ENCODE measurements around the gene MBNL1. TPM values are rescaled to one million over a fixed set of nuclear protein-coding genes. Genes with fewer than 3 reads are reported as not detected.

The MBNL1 gene
- total RNA-seq, 1 experiment from 2014 or later = 200 TPM

GRCh38 chr3:152226176-152226575, 42.6 kb upstream of the MBNL1 start:
- CTCF ChIA-PET = no interaction called here
- Histone ChIP-seq H3K79me2 (ENCODE audit: insufficient read depth, low read length) (no peaks in the 10 kb centered on the region), H3K9me3 (ENCODE audit: control insufficient read depth in 1 of 2, insufficient read depth in 1 of 2, low read depth in 1 of 2, low read length in 2 of 2) (no peaks in the 10 kb centered on the region), H3K4me2 (ENCODE audit: low read length) (no peak overlapping the region), H3K36me3 (ENCODE audit: control insufficient read depth in 1 of 2, insufficient read depth in 2 of 2, low read length in 2 of 2) (no peaks in the 10 kb centered on the region), H3K9ac (ENCODE audit: low read length) (no peak overlapping the region), H2AFZ (ENCODE audit: low read depth, low read length, poor library complexity, severe bottlenecking) (no peak overlapping the region), H3K4me3 (replicated peaks in 1 of 2; ENCODE audit: low read depth in 1 of 2, low read length in 2 of 2) (no peak overlapping the region), H3K9me2 (ENCODE audit: insufficient read depth) (no peaks in the 10 kb centered on the region), H3K27me3 (ENCODE audit: insufficient read depth, low read length) (no peaks in the 10 kb centered on the region), H3K4me1 (ENCODE audit: control insufficient read depth in 1 of 2, insufficient read depth in 2 of 2, low read length in 2 of 2) (no peaks in the 10 kb centered on the region), H3K27ac (ENCODE audit: low read depth, low read length) (no peak overlapping the region), H4K20me1 (ENCODE audit: insufficient read depth) (no peaks in the 10 kb centered on the region)
- RAD21 ChIA-PET (ENCODE audit: low non-redundant PET in 1 of 2, low total read pairs in 2 of 2, uncharacterized antibody in 2 of 2, unreplicated experiment in 2 of 2) = no interaction called here
- TF ChIP-seq, protein P1, sequence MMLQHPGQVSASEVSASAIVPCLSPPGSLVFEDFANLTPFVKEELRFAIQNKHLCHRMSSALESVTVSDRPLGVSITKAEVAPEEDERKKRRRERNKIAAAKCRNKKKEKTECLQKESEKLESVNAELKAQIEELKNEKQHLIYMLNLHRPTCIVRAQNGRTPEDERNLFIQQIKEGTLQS (IDR thresholded peaks at IDR 0.05) = no peak
- no peak for TF ChIP-seq YY1 (IDR thresholded peaks at IDR 0.05; ENCODE audit: extremely low read depth, insufficient replicate concordance, low read depth, low read length)
- no peak for TF ChIP-seq SRF (IDR thresholded peaks at IDR 0.05; ENCODE audit: low read depth)
- no peak for TF ChIP-seq ELF1 (IDR thresholded peaks at IDR 0.05; ENCODE audit: borderline replicate concordance, low read depth)
- TF ChIP-seq ZFX (IDR thresholded peaks at IDR 0.05) = no peak
- TF ChIP-seq SIN3A (IDR thresholded peaks at IDR 0.05; ENCODE audit: low read depth) = no peak
- TF ChIP-seq EGR1 (IDR thresholded peaks at IDR 0.05; ENCODE audit: low read depth) = no peak
- no peak for TF ChIP-seq POLR2A (IDR thresholded peaks at IDR 0.05; ENCODE audit: borderline replicate concordance, extremely low read depth, insufficient read depth, insufficient read length)
- TF ChIP-seq, protein P2, sequence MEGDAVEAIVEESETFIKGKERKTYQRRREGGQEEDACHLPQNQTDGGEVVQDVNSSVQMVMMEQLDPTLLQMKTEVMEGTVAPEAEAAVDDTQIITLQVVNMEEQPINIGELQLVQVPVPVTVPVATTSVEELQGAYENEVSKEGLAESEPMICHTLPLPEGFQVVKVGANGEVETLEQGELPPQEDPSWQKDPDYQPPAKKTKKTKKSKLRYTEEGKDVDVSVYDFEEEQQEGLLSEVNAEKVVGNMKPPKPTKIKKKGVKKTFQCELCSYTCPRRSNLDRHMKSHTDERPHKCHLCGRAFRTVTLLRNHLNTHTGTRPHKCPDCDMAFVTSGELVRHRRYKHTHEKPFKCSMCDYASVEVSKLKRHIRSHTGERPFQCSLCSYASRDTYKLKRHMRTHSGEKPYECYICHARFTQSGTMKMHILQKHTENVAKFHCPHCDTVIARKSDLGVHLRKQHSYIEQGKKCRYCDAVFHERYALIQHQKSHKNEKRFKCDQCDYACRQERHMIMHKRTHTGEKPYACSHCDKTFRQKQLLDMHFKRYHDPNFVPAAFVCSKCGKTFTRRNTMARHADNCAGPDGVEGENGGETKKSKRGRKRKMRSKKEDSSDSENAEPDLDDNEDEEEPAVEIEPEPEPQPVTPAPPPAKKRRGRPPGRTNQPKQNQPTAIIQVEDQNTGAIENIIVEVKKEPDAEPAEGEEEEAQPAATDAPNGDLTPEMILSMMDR (IDR thresholded peaks at IDR 0.05 in 2 of 3, conservative IDR thresholded peaks at IDR 0.05 in 1 of 3; ENCODE audit: borderline replicate concordance in 1 of 3, insufficient read depth in 1 of 3, low read depth in 2 of 3, low read length in 2 of 3) = no peak
- no peak for TF ChIP-seq CEBPB (IDR thresholded peaks at IDR 0.05; ENCODE audit: low read depth)
- TF ChIP-seq ZNF274 (IDR thresholded peaks at IDR 0.05; ENCODE audit: low read depth, low read length) = no peak
- TF ChIP-seq POLR2AphosphoS5 (IDR thresholded peaks at IDR 0.05; ENCODE audit: low read depth, low read length) = no peak
- TF ChIP-seq EZH2phosphoT487 (IDR thresholded peaks at IDR 0.05; ENCODE audit: borderline replicate concordance) = no peak
- TF ChIP-seq TCF7L2 (IDR thresholded peaks at IDR 0.05; ENCODE audit: borderline replicate concordance, extremely low read depth, insufficient read depth, insufficient read length) = no peak
- no peak for TF ChIP-seq RAD21 (IDR thresholded peaks at IDR 0.05; ENCODE audit: low read depth)
- no peak for TF ChIP-seq CBX3 (IDR thresholded peaks at IDR 0.05; ENCODE audit: low read depth)
- POLR2A ChIA-PET = no interaction called here
- intact Hi-C loops (cut with micrococcal nuclease) = no loop called here
- ATAC-seq (no peak), DNase-seq (ENCODE audit: low read depth, low spot score) (no peak)
- BruUV-seq (replicated peaks) = no TSS peak
